ENCODE results near the gene CA12.

Gene CA12

DNA sequence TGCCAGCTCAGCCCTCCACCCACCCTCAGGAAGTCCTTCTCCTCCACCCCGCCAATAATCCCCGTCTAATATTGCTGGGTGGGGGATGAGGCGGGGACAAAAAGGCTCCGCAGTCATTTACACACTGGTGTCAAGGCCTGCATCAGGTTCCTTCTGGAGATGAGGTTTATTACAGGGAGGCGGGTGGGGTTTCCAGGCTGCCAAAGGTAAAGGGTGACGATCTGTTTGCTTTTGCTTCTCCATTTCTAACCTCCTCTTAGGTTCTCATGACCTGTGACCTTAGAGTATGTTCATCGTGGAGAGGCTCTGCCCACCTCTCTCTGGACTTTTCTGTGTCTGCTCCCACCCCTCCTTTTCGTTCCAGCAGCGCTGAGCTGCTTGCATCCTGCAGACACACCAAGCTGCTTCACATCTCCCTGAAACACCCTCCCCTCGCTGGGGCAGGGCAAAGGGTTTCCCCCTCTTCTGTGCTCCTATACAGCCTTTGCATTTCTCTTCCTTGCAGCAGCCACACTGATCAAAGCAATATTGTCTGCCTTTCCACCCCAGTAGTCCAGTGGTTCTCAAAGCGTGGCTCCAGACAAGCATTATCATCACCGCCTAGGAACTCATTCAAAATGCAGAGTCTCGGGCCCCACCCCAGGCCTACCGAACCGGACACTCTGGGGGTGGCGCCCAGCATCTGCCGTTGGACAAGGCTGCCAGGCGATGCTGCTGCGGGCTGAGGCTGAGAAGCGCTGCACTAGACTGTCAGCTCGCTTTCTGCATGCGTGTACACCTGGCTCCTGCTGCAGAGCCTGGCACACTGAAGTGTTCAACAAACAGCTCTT, 26.6 kb downstream of the CA12 start:
- Histone ChIP-seq H3K9me3 (ENCODE audit: control insufficient read depth, low read length) (no peaks in the 10 kb centered on the region), H3K4me3 (ENCODE audit: extremely low read depth, insufficient read depth, low read length, poor library complexity, severe bottlenecking) (no peak overlapping the region), H3K27ac (ENCODE audit: low read depth, low read length, severe bottlenecking) (no peak overlapping the region), H3K36me3 (ENCODE audit: control insufficient read depth, insufficient read depth, low read length) (no peaks in the 10 kb centered on the region), H3K4me1 (ENCODE audit: control insufficient read depth, insufficient read depth, low read length, poor library complexity, severe bottlenecking) (no peaks in the 10 kb centered on the region)
- WGBS, 2 experiments (ENCODE audit: insufficient coverage in 2 of 2): 89 to 91% methylated on average over 15 to 19 of the region's 22 CpGs

DNA sequence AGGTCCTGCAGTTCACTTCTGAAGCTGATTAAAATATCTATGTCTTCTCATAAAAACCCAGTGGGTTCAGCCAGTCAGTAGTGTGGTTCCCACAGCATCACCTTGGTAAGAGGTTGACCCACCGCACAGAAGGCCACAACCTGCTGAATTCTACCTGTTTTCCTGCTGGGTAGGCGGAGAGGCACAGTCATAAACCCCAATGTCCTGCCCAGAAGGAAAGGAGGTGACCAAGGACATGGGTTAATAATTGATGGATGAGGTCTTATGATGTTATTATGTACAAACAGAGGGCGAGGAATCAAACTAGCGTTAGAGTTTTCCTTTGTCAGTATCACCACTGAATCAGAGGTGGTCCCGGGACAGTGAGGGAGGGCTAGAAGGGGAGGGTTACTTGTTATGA, 27.8 kb downstream of the CA12 start:
- no peaks in the 10 kb centered on the region for H3K9me3 ChIP-seq (ENCODE audit: control insufficient read depth, low read length)
- no peaks in the 10 kb centered on the region for H3K4me1 ChIP-seq (ENCODE audit: control insufficient read depth, insufficient read depth, low read length, poor library complexity, severe bottlenecking)
- no peak overlapping the region for H3K27ac ChIP-seq (ENCODE audit: low read depth, low read length, severe bottlenecking)
- WGBS, 2 experiments (ENCODE audit: insufficient coverage in 2 of 2): 81 to 97% methylated on average over 3 of the region's 5 CpGs
- H3K4me3 ChIP-seq (ENCODE audit: extremely low read depth, insufficient read depth, low read length, poor library complexity, severe bottlenecking): no peak overlapping the region
- no peaks in the 10 kb centered on the region for H3K36me3 ChIP-seq (ENCODE audit: control insufficient read depth, insufficient read depth, low read length)

DNA sequence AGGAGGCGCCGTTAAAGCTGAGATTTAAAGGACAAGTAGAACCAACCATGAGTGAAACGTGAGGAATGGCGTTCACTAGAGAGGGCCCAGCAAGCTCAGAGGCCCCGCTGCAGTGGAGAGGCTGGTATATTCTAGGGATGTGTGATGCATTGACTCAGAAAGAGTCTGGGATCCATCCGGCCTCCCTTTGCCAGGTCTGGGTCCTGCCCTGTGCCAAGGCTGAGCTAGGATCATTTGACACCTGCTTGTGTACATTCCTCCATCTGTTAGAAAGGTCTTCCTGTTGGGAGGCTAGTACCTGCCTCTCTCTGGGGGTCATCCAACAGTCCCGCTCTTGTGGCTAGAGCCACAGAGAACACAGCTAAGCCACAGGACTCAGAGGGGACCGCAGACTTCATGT, 28.4 kb downstream of the CA12 start:
- Histone ChIP-seq H3K9me3 (ENCODE audit: control insufficient read depth, low read length) (no peaks in the 10 kb centered on the region), H3K4me3 (ENCODE audit: extremely low read depth, insufficient read depth, low read length, poor library complexity, severe bottlenecking) (no peak overlapping the region), H3K4me1 (ENCODE audit: control insufficient read depth, insufficient read depth, low read length, poor library complexity, severe bottlenecking) (peaks cover 5% of the 10 kb centered on the region), H3K36me3 (ENCODE audit: control insufficient read depth, insufficient read depth, low read length) (no peaks in the 10 kb centered on the region), H3K27ac (ENCODE audit: low read depth, low read length, severe bottlenecking) (no peak overlapping the region)
- WGBS, 2 experiments (ENCODE audit: insufficient coverage in 2 of 2): 66 to 91% methylated on average over 6 of the region's 8 CpGs

DNA sequence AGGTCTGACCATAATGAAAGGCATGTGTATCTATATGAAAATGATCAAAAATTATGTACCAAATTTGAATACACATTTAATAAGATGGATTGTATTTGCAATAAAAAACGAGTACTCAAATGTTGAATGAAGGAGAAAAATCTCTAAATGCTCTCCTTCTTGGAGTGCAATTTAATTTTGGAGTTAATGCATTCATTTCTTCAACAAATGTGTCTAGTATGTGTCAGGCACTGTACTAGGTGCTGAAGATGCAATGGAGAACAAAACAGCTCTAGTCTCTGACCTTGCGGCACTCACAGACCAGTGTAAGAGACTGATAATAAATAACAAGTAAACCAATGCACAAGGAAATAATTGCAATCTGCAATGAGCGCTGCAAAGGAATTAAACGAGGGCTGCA, 28.8 kb downstream of the CA12 start:
- no peak overlapping the region for H3K27ac ChIP-seq (ENCODE audit: low read depth, low read length, severe bottlenecking)
- peaks cover 6% of the 10 kb centered on the region for H3K4me1 ChIP-seq (ENCODE audit: control insufficient read depth, insufficient read depth, low read length, poor library complexity, severe bottlenecking)
- H3K4me3 ChIP-seq (ENCODE audit: extremely low read depth, insufficient read depth, low read length, poor library complexity, severe bottlenecking): no peak overlapping the region
- 95 to 98% methylated on average over 2 to 3 of the region's 4 CpGs for WGBS, 2 experiments (ENCODE audit: insufficient coverage in 2 of 2)
- H3K9me3 ChIP-seq (ENCODE audit: control insufficient read depth, low read length): no peaks in the 10 kb centered on the region
- H3K36me3 ChIP-seq (ENCODE audit: control insufficient read depth, insufficient read depth, low read length): no peaks in the 10 kb centered on the region

DNA sequence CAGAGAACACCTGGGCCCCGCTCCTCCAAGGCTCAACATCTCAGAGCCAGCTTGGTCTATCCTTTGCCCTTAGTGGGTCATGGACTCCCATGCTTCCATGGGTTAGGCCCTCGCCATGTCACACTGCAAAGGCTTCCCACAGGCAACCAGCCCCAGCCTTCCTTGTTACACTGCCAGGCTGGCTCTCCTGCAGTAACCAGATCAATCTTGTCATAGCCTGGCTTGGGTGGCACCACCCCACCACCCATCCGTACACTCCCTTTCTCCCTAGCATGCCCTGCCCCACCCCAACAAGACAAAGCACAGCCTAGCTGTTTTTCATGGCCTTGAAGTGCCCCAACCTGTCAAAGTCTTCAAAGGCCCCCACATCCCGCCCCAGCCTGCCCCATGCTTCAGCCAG, 30.5 kb downstream of the CA12 start:
- H3K4me1 ChIP-seq (ENCODE audit: control insufficient read depth, insufficient read depth, low read length, poor library complexity, severe bottlenecking): peaks cover 6% of the 10 kb centered on the region
- no peak overlapping the region for H3K4me3 ChIP-seq (ENCODE audit: extremely low read depth, insufficient read depth, low read length, poor library complexity, severe bottlenecking)
- no peak overlapping the region for H3K27ac ChIP-seq (ENCODE audit: low read depth, low read length, severe bottlenecking)
- WGBS, 2 experiments (ENCODE audit: insufficient coverage in 2 of 2): 0 to 76% methylated on average over 1 to 4 of the region's 4 CpGs
- H3K9me3 ChIP-seq (ENCODE audit: control insufficient read depth, low read length): no peaks in the 10 kb centered on the region
- no peaks in the 10 kb centered on the region for H3K36me3 ChIP-seq (ENCODE audit: control insufficient read depth, insufficient read depth, low read length)

DNA sequence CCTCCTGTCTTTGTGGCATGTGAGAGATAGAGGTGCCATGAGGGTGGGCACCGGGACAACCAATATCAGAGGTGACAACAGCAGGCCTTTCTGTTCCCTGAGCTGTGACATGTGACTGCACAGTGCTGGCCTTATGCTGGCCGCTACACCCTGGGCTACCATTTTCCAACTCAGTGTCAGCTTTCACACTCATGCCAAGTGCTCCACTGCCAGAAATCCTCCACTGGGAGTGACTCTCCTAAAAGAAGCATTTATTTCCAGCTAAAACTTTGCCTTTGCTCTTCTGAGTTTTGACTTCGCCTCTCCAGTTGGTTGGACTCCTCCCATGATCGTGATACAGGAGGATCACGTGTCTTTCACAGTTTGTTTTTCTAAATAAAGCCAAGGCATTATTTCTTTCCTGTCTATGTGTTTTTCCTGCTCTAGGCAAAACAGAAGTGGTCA, 31.4 kb downstream of the CA12 start:
- H3K36me3 ChIP-seq (ENCODE audit: control insufficient read depth, insufficient read depth, low read length): no peaks in the 10 kb centered on the region
- H3K27ac ChIP-seq (ENCODE audit: low read depth, low read length, severe bottlenecking): no peak overlapping the region
- WGBS, 2 experiments (ENCODE audit: insufficient coverage in 2 of 2): 98 to 100% methylated on average over 3 to 5 of the region's 5 CpGs
- no peak overlapping the region for H3K4me3 ChIP-seq (ENCODE audit: extremely low read depth, insufficient read depth, low read length, poor library complexity, severe bottlenecking)
- H3K4me1 ChIP-seq (ENCODE audit: control insufficient read depth, insufficient read depth, low read length, poor library complexity, severe bottlenecking): peaks cover 9% of the 10 kb centered on the region
- H3K9me3 ChIP-seq (ENCODE audit: control insufficient read depth, low read length): no peaks in the 10 kb centered on the region

DNA sequence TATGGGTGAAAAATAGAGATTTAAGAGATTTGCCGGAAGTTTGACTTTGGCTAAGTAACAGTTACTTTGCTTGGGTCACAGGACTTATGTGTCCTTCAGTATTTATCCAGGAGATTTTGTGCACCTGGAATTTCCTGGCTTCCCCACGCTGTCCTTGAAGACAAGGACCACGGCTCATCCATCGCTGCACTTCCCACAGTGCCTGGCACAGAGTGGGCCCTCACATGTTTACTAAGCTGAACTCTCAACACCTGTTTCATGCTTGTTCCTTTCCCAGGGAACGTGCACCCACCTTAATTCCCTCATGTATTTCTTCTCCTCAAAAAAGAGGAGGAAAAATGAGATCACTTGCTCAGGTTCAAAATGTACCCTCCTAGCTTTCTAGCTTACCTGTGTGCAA, 32.0 kb downstream of the CA12 start:
- WGBS, 2 experiments (ENCODE audit: insufficient coverage in 2 of 2): 92 to 98% methylated on average over 4 to 5 of the region's 5 CpGs
- no peaks in the 10 kb centered on the region for H3K9me3 ChIP-seq (ENCODE audit: control insufficient read depth, low read length)
- no peaks in the 10 kb centered on the region for H3K36me3 ChIP-seq (ENCODE audit: control insufficient read depth, insufficient read depth, low read length)
- no peak overlapping the region for H3K27ac ChIP-seq (ENCODE audit: low read depth, low read length, severe bottlenecking)
- peaks cover 14% of the 10 kb centered on the region for H3K4me1 ChIP-seq (ENCODE audit: control insufficient read depth, insufficient read depth, low read length, poor library complexity, severe bottlenecking)
- H3K4me3 ChIP-seq (ENCODE audit: extremely low read depth, insufficient read depth, low read length, poor library complexity, severe bottlenecking): no peak overlapping the region

DNA sequence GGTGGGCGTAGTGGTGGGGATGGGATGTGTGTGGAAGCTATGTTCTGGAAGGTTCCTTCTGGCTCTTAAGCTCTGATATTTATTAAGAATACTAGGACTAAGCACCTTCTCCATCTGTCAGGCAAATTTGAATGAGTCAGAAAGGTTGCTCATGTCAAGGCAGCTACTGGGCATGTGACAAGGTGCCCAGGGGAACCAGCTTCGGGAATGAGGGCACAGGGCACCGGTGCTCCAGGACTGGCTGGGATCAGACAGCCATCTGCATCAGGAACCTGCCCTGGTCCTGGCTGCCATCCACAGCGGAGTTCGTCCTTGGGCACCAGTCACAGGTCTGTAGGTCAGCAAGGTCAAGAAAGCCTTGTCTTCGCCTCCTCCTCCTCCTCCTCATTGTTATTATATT, 32.5 kb downstream of the CA12 start:
- Histone ChIP-seq H3K36me3 (ENCODE audit: control insufficient read depth, insufficient read depth, low read length) (no peaks in the 10 kb centered on the region), H3K4me3 (ENCODE audit: extremely low read depth, insufficient read depth, low read length, poor library complexity, severe bottlenecking) (no peak overlapping the region), H3K9me3 (ENCODE audit: control insufficient read depth, low read length) (no peaks in the 10 kb centered on the region), H3K27ac (ENCODE audit: low read depth, low read length, severe bottlenecking) (no peak overlapping the region), H3K4me1 (ENCODE audit: control insufficient read depth, insufficient read depth, low read length, poor library complexity, severe bottlenecking) (peaks cover 18% of the 10 kb centered on the region)
- 100% methylated on average over 2 of the region's 6 CpGs for WGBS, 2 experiments (ENCODE audit: insufficient coverage in 2 of 2)

DNA sequence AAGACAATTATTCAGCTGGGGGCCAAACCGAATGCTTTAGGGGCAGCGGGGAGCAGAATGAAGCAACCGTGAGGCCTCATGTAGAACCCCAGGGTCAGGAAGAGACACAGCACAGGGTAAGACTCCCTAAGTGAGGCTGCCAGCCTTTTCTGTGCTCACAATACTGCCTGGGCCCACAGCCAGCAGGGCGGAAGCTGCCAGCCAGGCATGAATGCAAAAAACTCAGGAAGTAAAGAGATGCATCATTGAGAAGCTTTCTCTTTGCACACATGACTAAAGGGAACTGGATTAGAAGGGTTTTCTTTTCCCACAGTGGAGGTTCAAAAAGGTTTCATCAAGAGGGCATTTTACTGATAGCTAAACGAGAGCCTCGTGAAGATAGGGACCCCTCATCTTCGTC, 33.3 kb downstream of the CA12 start:
- 89% methylated on average over 7 of the region's 7 CpGs for WGBS, 2 experiments (ENCODE audit: insufficient coverage in 2 of 2)
- no peak overlapping the region for H3K4me3 ChIP-seq (ENCODE audit: extremely low read depth, insufficient read depth, low read length, poor library complexity, severe bottlenecking)

DNA sequence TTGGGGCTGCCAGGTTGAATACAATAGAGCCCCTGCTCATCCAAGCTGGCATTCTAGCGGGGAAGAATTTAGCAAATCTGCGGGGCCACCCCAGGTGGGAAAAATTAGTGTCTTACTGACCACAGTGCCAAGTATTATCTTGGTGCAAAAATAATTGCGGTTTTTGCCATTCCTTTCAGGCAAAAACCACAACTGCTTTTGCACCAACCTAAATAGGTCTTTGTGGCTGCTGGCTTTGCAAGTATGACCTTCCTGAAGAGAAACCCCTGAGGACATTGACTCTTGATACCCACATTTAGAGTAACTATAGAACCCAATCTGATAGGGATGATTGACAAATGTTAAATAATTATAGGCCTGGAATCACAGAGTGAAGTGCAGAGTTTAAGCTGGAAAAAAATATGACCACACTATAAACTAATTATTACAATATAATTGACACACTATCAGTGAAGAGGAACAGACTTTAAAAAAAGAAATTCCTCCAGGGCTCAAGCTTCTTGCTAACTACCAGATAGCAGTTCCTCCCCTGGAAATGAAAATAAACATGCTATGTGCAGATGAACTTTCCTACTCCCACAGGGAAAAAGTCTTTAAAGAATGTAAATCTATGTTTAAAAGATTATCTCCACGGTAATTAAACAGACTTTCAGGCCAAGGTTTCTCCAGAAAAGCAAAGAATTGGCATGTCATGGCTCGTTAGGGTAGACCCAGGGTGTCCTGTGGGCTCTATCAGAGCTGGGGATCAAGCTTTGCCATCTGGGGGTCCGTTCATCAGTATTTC, 34.4 kb downstream of the CA12 start:
- 88 to 100% methylated on average over 2 to 5 of the region's 6 CpGs for WGBS, 2 experiments (ENCODE audit: insufficient coverage in 2 of 2)
- Histone ChIP-seq H3K27ac (ENCODE audit: low read depth, low read length, severe bottlenecking) (no peak overlapping the region), H3K36me3 (ENCODE audit: control insufficient read depth, insufficient read depth, low read length) (no peaks in the 10 kb centered on the region), H3K4me3 (ENCODE audit: extremely low read depth, insufficient read depth, low read length, poor library complexity, severe bottlenecking) (no peak overlapping the region), H3K9me3 (ENCODE audit: control insufficient read depth, low read length) (no peaks in the 10 kb centered on the region), H3K4me1 (ENCODE audit: control insufficient read depth, insufficient read depth, low read length, poor library complexity, severe bottlenecking) (peaks cover 28% of the 10 kb centered on the region)

More for the DNA sequence above, 33.3 kb downstream of the CA12 start:
- H3K9me3 ChIP-seq (ENCODE audit: control insufficient read depth, low read length): no peaks in the 10 kb centered on the region
- no peaks in the 10 kb centered on the region for H3K36me3 ChIP-seq (ENCODE audit: control insufficient read depth, insufficient read depth, low read length)
- H3K27ac ChIP-seq (ENCODE audit: low read depth, low read length, severe bottlenecking): peak overlapping the region; percentile 29
- H3K4me1 ChIP-seq (ENCODE audit: control insufficient read depth, insufficient read depth, low read length, poor library complexity, severe bottlenecking): peaks cover 24% of the 10 kb centered on the region

DNA sequence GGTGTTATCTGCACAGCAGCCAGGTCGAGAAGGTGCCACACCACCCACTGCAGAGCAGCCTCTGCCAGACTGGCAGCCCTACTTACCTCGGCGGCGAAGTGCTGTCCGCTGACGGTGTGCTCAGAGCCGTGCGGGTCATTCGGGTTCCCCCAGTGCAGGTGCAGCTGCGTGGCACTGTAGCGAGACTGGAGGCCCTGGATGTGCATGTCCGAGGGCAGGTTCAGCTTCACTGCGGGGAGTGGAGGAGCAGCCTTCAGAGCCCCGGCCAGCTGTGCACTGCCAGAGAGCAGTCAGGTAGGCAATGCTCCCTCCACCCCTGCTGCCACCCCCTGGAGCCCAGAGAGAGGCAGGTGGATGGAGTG, 36.3 kb downstream of the CA12 start:
- H3K27ac ChIP-seq (ENCODE audit: low read depth, low read length, severe bottlenecking): no peak overlapping the region
- no peaks in the 10 kb centered on the region for H3K9me3 ChIP-seq (ENCODE audit: control insufficient read depth, low read length)
- WGBS, 2 experiments (ENCODE audit: insufficient coverage in 2 of 2): 94 to 96% methylated on average over 10 to 13 of the region's 14 CpGs
- H3K4me1 ChIP-seq (ENCODE audit: control insufficient read depth, insufficient read depth, low read length, poor library complexity, severe bottlenecking): peaks cover 28% of the 10 kb centered on the region
- H3K36me3 ChIP-seq (ENCODE audit: control insufficient read depth, insufficient read depth, low read length): no peaks in the 10 kb centered on the region
- H3K4me3 ChIP-seq (ENCODE audit: extremely low read depth, insufficient read depth, low read length, poor library complexity, severe bottlenecking): no peak overlapping the region
